B cell (primary cell): ENCODE data around the gene AMACR.

Experiments
- EZH2 ChIP-seq: IDR thresholded peaks from 2 replicates; pipeline ENCODE4 v1.6.1; 2012; ENCODE audit warnings: borderline replicate concordance, low read depth, mild to moderate bottlenecking, moderate library complexity, low read length; ENCODE audit not compliant: insufficient read depth, poor library complexity, severe bottlenecking
- TF ChIP-seq, protein P1 (sequence below): fragments of 200-600 bp; IDR thresholded peaks from one replicate; pipeline ENCODE4 v1.8.0; 2022; ENCODE audit warnings: antibody characterized with exemption, mild to moderate bottlenecking

DNA sequence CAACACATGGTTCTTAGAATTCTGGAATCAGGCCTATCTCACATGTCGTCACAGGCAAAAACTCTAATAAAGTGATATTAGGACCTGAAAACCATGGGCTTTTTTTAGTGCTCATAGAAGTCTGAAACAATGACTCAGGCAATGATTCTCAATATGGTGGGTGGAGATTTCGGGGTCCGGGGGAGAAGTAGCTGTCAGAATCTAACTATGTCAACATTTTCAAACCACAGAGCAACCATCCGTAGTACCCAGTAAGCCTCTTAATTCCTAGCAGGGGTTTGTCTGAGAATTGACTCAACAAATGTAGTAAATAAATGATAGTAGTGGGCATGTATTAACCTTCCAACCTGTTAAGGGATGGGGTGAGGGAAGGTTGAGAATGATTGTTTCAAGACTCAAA, 2.6 kb downstream of the AMACR start:
- TF ChIP-seq, protein P1, sequence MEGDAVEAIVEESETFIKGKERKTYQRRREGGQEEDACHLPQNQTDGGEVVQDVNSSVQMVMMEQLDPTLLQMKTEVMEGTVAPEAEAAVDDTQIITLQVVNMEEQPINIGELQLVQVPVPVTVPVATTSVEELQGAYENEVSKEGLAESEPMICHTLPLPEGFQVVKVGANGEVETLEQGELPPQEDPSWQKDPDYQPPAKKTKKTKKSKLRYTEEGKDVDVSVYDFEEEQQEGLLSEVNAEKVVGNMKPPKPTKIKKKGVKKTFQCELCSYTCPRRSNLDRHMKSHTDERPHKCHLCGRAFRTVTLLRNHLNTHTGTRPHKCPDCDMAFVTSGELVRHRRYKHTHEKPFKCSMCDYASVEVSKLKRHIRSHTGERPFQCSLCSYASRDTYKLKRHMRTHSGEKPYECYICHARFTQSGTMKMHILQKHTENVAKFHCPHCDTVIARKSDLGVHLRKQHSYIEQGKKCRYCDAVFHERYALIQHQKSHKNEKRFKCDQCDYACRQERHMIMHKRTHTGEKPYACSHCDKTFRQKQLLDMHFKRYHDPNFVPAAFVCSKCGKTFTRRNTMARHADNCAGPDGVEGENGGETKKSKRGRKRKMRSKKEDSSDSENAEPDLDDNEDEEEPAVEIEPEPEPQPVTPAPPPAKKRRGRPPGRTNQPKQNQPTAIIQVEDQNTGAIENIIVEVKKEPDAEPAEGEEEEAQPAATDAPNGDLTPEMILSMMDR = no peak
- TF ChIP-seq EZH2 = no peak
